GM18526 (cell line): ENCODE results near the gene TOM1L2.

ENCODE experiments used
- POLR2A ChIP-seq: IDR thresholded peaks from 3 replicates; pipeline ENCODE4 v1.6.1; 2011; ENCODE audit not compliant: insufficient read length; ENCODE audit errors: extremely low read depth

Gene TOM1L2

GRCh38 chr17:17872547-17873345 is 99.5 kb downstream of the TOM1L2 start:
- TF ChIP-seq POLR2A, result no peak

- no peak for TF ChIP-seq POLR2A
These were observed 100.3 kb downstream of the TOM1L2 start for GRCh38 chr17:17871913-17872312.

- TF ChIP-seq POLR2A, result no peak
These were observed 102.0 kb downstream of the TOM1L2 start for GRCh38 chr17:17870247-17870646.

GRCh38 chr17:17868641-17869522 is 103.3 kb downstream of the TOM1L2 start:
- no peak for TF ChIP-seq POLR2A

- TF ChIP-seq POLR2A, result no peak
These were observed 105.3 kb downstream of the TOM1L2 start for GRCh38 chr17:17866897-17867296.

- TF ChIP-seq POLR2A, result no peak
These were observed 105.8 kb downstream of the TOM1L2 start for GRCh38 chr17:17866425-17866824.

- no peak for TF ChIP-seq POLR2A
These were observed 107.2 kb downstream of the TOM1L2 start for GRCh38 chr17:17865035-17865434.

- no peak for TF ChIP-seq POLR2A
These were observed 111.5 kb downstream of the TOM1L2 start for GRCh38 chr17:17860766-17861107.

- TF ChIP-seq POLR2A, result no peak
These were observed 112.1 kb downstream of the TOM1L2 start for GRCh38 chr17:17859909-17860765.

GRCh38 chr17:17857496-17857895 is 114.7 kb downstream of the TOM1L2 start:
- TF ChIP-seq POLR2A, result no peak

- no peak for TF ChIP-seq POLR2A
These were observed 115.8 kb downstream of the TOM1L2 start for GRCh38 chr17:17856386-17856785.

- no peak for TF ChIP-seq POLR2A
These were observed 116.2 kb downstream of the TOM1L2 start for GRCh38 chr17:17855976-17856375.

- no peak for TF ChIP-seq POLR2A
These were observed 118.3 kb downstream of the TOM1L2 start for GRCh38 chr17:17853811-17854447.

GRCh38 chr17:17852930-17853329 is 119.3 kb downstream of the TOM1L2 start:
- no peak for TF ChIP-seq POLR2A
